H1 (cell line): ENCODE results near the gene PDK2. TPM values are rescaled to one million over a fixed set of nuclear protein-coding genes. Genes with fewer than 3 reads are reported as not detected.
A peak's percentile ranks its signal among the peaks of the same experiment; 100 is the strongest.

Experiments
- CTCF ChIA-PET: fragments of 300-600 bp; sonication (Branson Sonifier 250); formaldehyde crosslinking; loops from one replicate; lab custom pipeline; 2021; ENCODE audit not compliant: partially characterized antibody; lab: Charles Lee
- POLR2A ChIA-PET: fragments of 300-600 bp; sonication (Branson Sonifier 250); formaldehyde crosslinking; loops from one replicate; lab custom pipeline; 2021; ENCODE audit warnings: inconsistent platforms; ENCODE audit not compliant: partially characterized antibody; lab: Charles Lee
- DNase-seq, 2 experiments: peaks; one replicate each; pipeline versions ENCODE4 v3.0.0 to v3.0.0-alpha.2; 2010 to 2022; ENCODE audit warnings: low spot score in 2 of 2, low read depth in 1 of 2, mixed read lengths in 1 of 2
- FAIRE-seq: peaks from 2 replicates; lab custom pipeline; 2011; peaks lifted over from hg19 to GRCh38; lab: Jason Lieb, UNC
- H2AFZ ChIP-seq: 2 replicates; pipeline ENCODE4 v1.8.1; 2012; ENCODE audit warnings: low read length, inconsistent platforms
- H2AK5ac ChIP-seq: 2 replicates; pipeline ENCODE4 v1.6.1; 2013; ENCODE audit warnings: low read depth, low read length
- H2BK120ac ChIP-seq: replicated peaks from 2 replicates; pipeline ENCODE3; 2013; ENCODE audit warnings: low read depth, low read length, inconsistent platforms
- H2BK12ac ChIP-seq: 2 replicates; pipeline ENCODE4 v1.6.1; 2013; ENCODE audit warnings: low read depth, low read length
- H2BK15ac ChIP-seq: 2 replicates; pipeline ENCODE4 v1.6.1; 2013; ENCODE audit warnings: low read length
- H2BK20ac ChIP-seq: 2 replicates; pipeline ENCODE4 v1.6.1; 2013; ENCODE audit warnings: low read length
- H2BK5ac ChIP-seq: 2 replicates; pipeline ENCODE4 v1.6.1; 2013; ENCODE audit warnings: low read depth, low read length
- H3K14ac ChIP-seq: 2 replicates; pipeline ENCODE4 v1.6.1; 2013; ENCODE audit warnings: inconsistent platforms; ENCODE audit not compliant: insufficient read length
- H3K18ac ChIP-seq: 2 replicates; pipeline ENCODE4 v1.6.1; 2013; ENCODE audit warnings: low read length; ENCODE audit errors: extremely low read depth
- H3K23ac ChIP-seq: 2 replicates; pipeline ENCODE4 v1.6.1; 2013; ENCODE audit warnings: inconsistent platforms; ENCODE audit not compliant: insufficient read length
- H3K23me2 ChIP-seq: 2 replicates; pipeline ENCODE4 v1.6.1; 2013; ENCODE audit warnings: low read depth, low read length
- H3K27ac ChIP-seq: 2 replicates; pipeline ENCODE4 v1.6.1; 2011; ENCODE audit warnings: low read depth, low read length, inconsistent platforms
- H3K27me3 ChIP-seq, 4 experiments: replicated peaks in 1 of 4; 1 replicate in 1 of 4; 2 replicates in 3 of 4; pipeline versions ENCODE4 v1.6.1 to v1.8.1; 2011 to 2013; ENCODE audit warnings: low read length in 3 of 4, mild to moderate bottlenecking in 3 of 4, inconsistent platforms in 2 of 4, mixed read lengths in 2 of 4, moderate library complexity in 1 of 4; ENCODE audit not compliant: control insufficient read depth in 3 of 4, insufficient read depth in 3 of 4; ENCODE audit errors: extremely low read depth in 1 of 4
- H3K36me3 ChIP-seq, 4 experiments: 2 replicates each; pipeline versions ENCODE4 v1.6.1 to v1.8.1; 2011 to 2013; ENCODE audit warnings: mild to moderate bottlenecking in 4 of 4, low read length in 3 of 4, moderate library complexity in 2 of 4, control low read depth in 1 of 4, inconsistent platforms in 1 of 4; ENCODE audit not compliant: insufficient read depth in 4 of 4, control insufficient read depth in 2 of 4
- H3K4ac ChIP-seq: replicated peaks from 2 replicates; pipeline ENCODE3; 2013; ENCODE audit warnings: low read length, low read depth, mixed read lengths, inconsistent platforms; ENCODE audit not compliant: insufficient read length
- H3K4me1 ChIP-seq, 4 experiments: replicated peaks in 1 of 4; 1 replicate in 1 of 4; 2 replicates in 3 of 4; pipeline versions ENCODE4 v1.6.1 to v1.8.1; 2011 to 2013; ENCODE audit warnings: low read length in 3 of 4, inconsistent platforms in 2 of 4, mixed read lengths in 1 of 4; ENCODE audit not compliant: insufficient read depth in 4 of 4, control insufficient read depth in 3 of 4
- H3K4me2 ChIP-seq, 2 experiments: 2 replicates each; pipeline versions ENCODE4 v1.6.1 to v1.8.1; 2011 to 2013; ENCODE audit warnings: low read depth in 2 of 2, low read length in 2 of 2, control low read depth in 1 of 2, inconsistent platforms in 1 of 2, mild to moderate bottlenecking in 1 of 2; ENCODE audit not compliant: insufficient read depth in 1 of 2
- H3K4me3 ChIP-seq, 4 experiments: fragments of 200-600, 300-600 bp in 1 of 4; sonication (generic), shearing (Covaris generic), sonication (Bioruptor Twin) in 1 of 4; 2 replicates each; pipeline versions ENCODE4 v1.5.1 to v1.8.1; 2011 to 2016; ENCODE audit warnings: low read length in 4 of 4, low read depth in 3 of 4, control low read depth in 2 of 4, inconsistent platforms in 2 of 4, mild to moderate bottlenecking in 2 of 4, mixed read lengths in 1 of 4, moderate library complexity in 1 of 4; ENCODE audit not compliant: insufficient read depth in 2 of 4; ENCODE audit errors: extremely low read depth in 1 of 4
- H3K56ac ChIP-seq: replicated peaks from 2 replicates; pipeline ENCODE3; 2013; ENCODE audit warnings: low read depth, mild to moderate bottlenecking, mixed read lengths, low read length, inconsistent platforms; ENCODE audit not compliant: insufficient read length
- H3K79me1 ChIP-seq: 2 replicates; pipeline ENCODE4 v1.6.1; 2013; ENCODE audit warnings: low read depth, low read length, control low read depth
- H3K79me2 ChIP-seq, 2 experiments: 2 replicates each; pipeline versions ENCODE4 v1.6.1 to v1.8.1; 2012 to 2013; ENCODE audit warnings: low read length in 2 of 2, mild to moderate bottlenecking in 2 of 2, inconsistent platforms in 1 of 2; ENCODE audit not compliant: insufficient read depth in 2 of 2, control insufficient read depth in 1 of 2
- H3K9ac ChIP-seq, 4 experiments: replicated peaks in 1 of 4; 1 replicate in 1 of 4; 2 replicates in 3 of 4; pipeline versions ENCODE4 v1.6.1 to v1.8.1; 2011 to 2013; ENCODE audit warnings: low read depth in 3 of 4, low read length in 3 of 4, control low read depth in 2 of 4, mild to moderate bottlenecking in 2 of 4, moderate library complexity in 2 of 4, inconsistent platforms in 1 of 4; ENCODE audit errors: extremely low read depth in 1 of 4
- H3K9me3 ChIP-seq, 2 experiments: 2 replicates each; pipeline versions ENCODE4 v1.6.1 to v1.8.1; 2012 to 2013; ENCODE audit warnings: mild to moderate bottlenecking in 2 of 2, moderate library complexity in 2 of 2, control low read depth in 1 of 2, inconsistent platforms in 1 of 2, low read depth in 1 of 2, low read length in 1 of 2, mixed read lengths in 1 of 2; ENCODE audit not compliant: insufficient read depth in 2 of 2
- H4K20me1 ChIP-seq, 2 experiments: replicated peaks in 1 of 2; 2 replicates each; pipeline versions ENCODE3 to v1.8.1; 2011 to 2013; ENCODE audit warnings: inconsistent platforms in 2 of 2, low read length in 2 of 2, mild to moderate bottlenecking in 1 of 2; ENCODE audit not compliant: insufficient read depth in 2 of 2, control insufficient read depth in 1 of 2
- H4K5ac ChIP-seq: 2 replicates; pipeline ENCODE4 v1.6.1; 2013; ENCODE audit warnings: low read length, low read depth, mixed read lengths, inconsistent platforms; ENCODE audit not compliant: insufficient read length
- H4K8ac ChIP-seq: 2 replicates; pipeline ENCODE4 v1.8.0; 2013; ENCODE audit warnings: mild to moderate bottlenecking, moderate library complexity, low read length, inconsistent platforms; ENCODE audit not compliant: insufficient read depth; ENCODE audit errors: extremely low read depth
- H4K91ac ChIP-seq: replicated peaks from 2 replicates; pipeline ENCODE3; 2013; ENCODE audit warnings: low read length, mixed read lengths, inconsistent platforms; ENCODE audit not compliant: insufficient read length
- BCL11A ChIP-seq, 2 experiments: IDR thresholded peaks; one replicate each; pipeline ENCODE4 v1.6.1; 2011; ENCODE audit warnings: low read depth in 2 of 2, low read length in 2 of 2, mild to moderate bottlenecking in 2 of 2
- BRCA1 ChIP-seq: IDR thresholded peaks from 2 replicates; pipeline ENCODE4 v1.6.1; 2012; ENCODE audit warnings: low read depth, low read length, improper control_type of control experiment
- GTF2F1 ChIP-seq: IDR thresholded peaks from 2 replicates; pipeline ENCODE4 v1.6.1; 2012; ENCODE audit warnings: low read depth, low read length, improper control_type of control experiment, borderline replicate concordance
- HDAC6 ChIP-seq: IDR thresholded peaks from one replicate; pipeline ENCODE4 v1.7.1; 2012; ENCODE audit warnings: low read depth, mild to moderate bottlenecking, inconsistent platforms, low read length, moderate library complexity
- NANOG ChIP-seq: IDR thresholded peaks from 2 replicates; pipeline ENCODE4 v1.6.1; 2011; ENCODE audit warnings: low read length, low read depth, mild to moderate bottlenecking, inconsistent platforms; ENCODE audit not compliant: insufficient read depth, poor library complexity, severe bottlenecking
- POLR2AphosphoS5 ChIP-seq: IDR thresholded peaks from 2 replicates; pipeline ENCODE4 v1.6.1; 2011; ENCODE audit warnings: low read depth, low read length
- RNF2 ChIP-seq: fragments of 200-900, 300-1000 bp; sonication (generic); IDR thresholded peaks from 2 replicates; pipeline ENCODE4 v1.7.1; 2016; ENCODE audit warnings: borderline replicate concordance, low read depth, mild to moderate bottlenecking, antibody characterized with exemption, low read length; ENCODE audit not compliant: poor library complexity, severe bottlenecking; ENCODE audit errors: missing control alignments
- SIN3A ChIP-seq, 2 experiments: IDR thresholded peaks in 1 of 2; conservative IDR thresholded peaks in 1 of 2; 2 replicates each; pipeline ENCODE4 v1.6.1; 2011 to 2012; ENCODE audit warnings: low read length in 2 of 2, improper control_type of control experiment in 1 of 2, low read depth in 1 of 2, mild to moderate bottlenecking in 1 of 2
- SRF ChIP-seq: IDR thresholded peaks from 2 replicates; pipeline ENCODE4 v1.6.1; 2011; ENCODE audit warnings: mild to moderate bottlenecking, low read depth, low read length, moderate library complexity
- whole genome bisulfite sequencing, 2 experiments: shearing (Covaris generic) in 1 of 2; methylation state at CpG; one replicate each; pipeline versions ENCODE4 v1.1.6 to v1.1.7; 2013 to 2015; ENCODE audit warnings: low lambda C conversion rate in 2 of 2, mixed read lengths in 2 of 2, inconsistent platforms in 1 of 2, low coverage in 1 of 2, missing lambda C conversion rate in 1 of 2; ENCODE audit not compliant: insufficient replicate concordance in 2 of 2, insufficient coverage in 1 of 2, insufficient read length in 1 of 2; ENCODE audit errors: extremely low coverage in 1 of 2, missing lambda C conversion rate in 1 of 2; 5-methylcytosine and 5-hydroxymethylcytosine counted together
- polyA plus RNA-seq, 7 experiments: library from polyadenylated mRNA; depleted of rRNA in 3 of 7; stranded (reverse) in 5 of 7; unstranded in 2 of 7; fragments of >200 nt in 5 of 7; fragments of 200-250 nt in 2 of 7; gene quantifications; 1 replicate in 5 of 7; 2 replicates in 1 of 7; 4 replicates in 1 of 7; pipeline versions ENCODE4 v1.2.1 to v1.2.3, GENCODE V29; 2011 to 2013; ENCODE audit warnings: missing spikeins in 2 of 7, mixed read lengths in 2 of 7
- total RNA-seq: library from RNA; stranded (reverse); fragmentation: NEBNext Ultra II Directional; extraction: Animal tissue kit (Norgen Biotek cat#: 25700); gene quantifications from 2 replicates; pipeline ENCODE4 v1.2.1, GENCODE V29; 2021
- TF ChIP-seq, protein P1 (sequence below): IDR thresholded peaks from 2 replicates; pipeline ENCODE4 v1.6.1; 2012; ENCODE audit warnings: inconsistent platforms
- TF ChIP-seq, protein P2 (sequence below): IDR thresholded peaks from 2 replicates; pipeline ENCODE4 v1.6.1; 2012; ENCODE audit warnings: inconsistent platforms

Gene PDK2
- total and polyA plus RNA-seq, 2 of the 8 experiments (the other 6 are each of a cell fraction or from before 2014, with no cell fraction given), result 18.3 to 121 TPM

DNA sequence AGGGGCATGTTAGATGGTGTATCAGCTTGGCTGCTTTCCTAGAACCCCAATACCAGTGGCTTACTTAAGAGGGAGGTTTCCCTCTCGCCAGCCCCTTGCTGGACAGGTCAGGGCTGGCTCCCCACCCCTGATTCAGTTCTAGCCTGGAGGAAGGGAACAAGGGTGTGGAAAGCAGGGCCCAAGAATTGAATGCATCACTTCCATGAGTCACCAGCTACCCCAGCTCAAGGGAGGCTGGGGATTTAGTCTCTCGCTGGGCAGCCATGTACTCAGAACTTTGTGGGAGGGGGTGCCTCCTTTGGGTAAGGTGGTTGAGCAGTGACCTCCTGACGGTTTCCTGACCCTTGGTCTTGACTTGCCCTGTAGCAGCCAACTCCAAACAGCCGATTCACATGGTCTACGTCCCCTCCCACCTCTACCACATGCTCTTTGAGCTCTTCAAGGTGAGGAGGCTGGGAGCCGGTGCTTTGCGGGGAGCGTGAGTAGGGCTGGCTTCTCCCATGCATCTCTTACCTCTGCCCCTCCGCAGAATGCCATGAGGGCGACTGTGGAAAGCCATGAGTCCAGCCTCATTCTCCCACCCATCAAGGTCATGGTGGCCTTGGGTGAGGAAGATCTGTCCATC is 12.8 kb downstream of the PDK2 start:
- H3K4ac ChIP-seq, result no peak overlapping the region
- no peaks in the 10 kb centered on the region for H3K9me3 ChIP-seq
- no peak overlapping the region for H3K18ac ChIP-seq
- no peak overlapping the region for H3K9ac ChIP-seq
- H3K56ac ChIP-seq, result no peak overlapping the region
- H3K27me3 ChIP-seq, result no peaks in the 10 kb centered on the region
- H3K14ac ChIP-seq, result no peak overlapping the region
- H3K4me2 ChIP-seq, result no peak overlapping the region
- POLR2A ChIA-PET, result no interaction called here
- no peak overlapping the region for H2BK12ac ChIP-seq
- no peak overlapping the region for H2AK5ac ChIP-seq
- peak overlapping the region; percentile 40 for H4K91ac ChIP-seq
- H3K36me3 ChIP-seq, result no peaks in the 10 kb centered on the region; a peak in 2 of 8 replicates
- no peak overlapping the region for H2AFZ ChIP-seq
- WGBS, 2 experiments, result 91% methylated on average over 10 of the region's 10 CpGs; no CpG with 5 or more reads in 1 of the 2 experiments
- no peaks in the 10 kb centered on the region; the same call in 1 of the 2 replicates for H3K79me1 ChIP-seq
- no peak overlapping the region for H2BK15ac ChIP-seq
- H3K23ac ChIP-seq, result no peak overlapping the region
- H2BK20ac ChIP-seq, result no peak overlapping the region
- no peaks in the 10 kb centered on the region for H3K23me2 ChIP-seq
- H4K20me1 ChIP-seq, result peaks cover 2% of the 10 kb centered on the region in 2 experiments
- FAIRE-seq (no peak), DNase-seq (no peak)
- no peak overlapping the region for H3K27ac ChIP-seq
- no peaks in the 10 kb centered on the region for H3K79me2 ChIP-seq
- H2BK120ac ChIP-seq, result no peak overlapping the region
- no peak overlapping the region for H3K4me3 ChIP-seq
- no peak overlapping the region for H4K8ac ChIP-seq
- no peak overlapping the region for H4K5ac ChIP-seq
- H2BK5ac ChIP-seq, result no peak overlapping the region
- CTCF ChIA-PET, result interaction anchor here (1.2 to 23.0 kb wide), 5 partner anchors 11 to 62 kb away, joined by 3 to 412 read pairs (median 6); partner anchors contain the start of gene PDK2
- peaks cover 0 to 4% (median 2%) of the 10 kb centered on the region in 4 experiments; a peak in 1 of 7 replicates for H3K4me1 ChIP-seq
- TF ChIP-seq NANOG (no peak), BCL11A (IDR thresholded peaks at IDR 0.05; ENCODE audit: low read depth in 2 of 2, low read length in 2 of 2) (no peak), BRCA1 (no peak), POLR2AphosphoS5 (no peak), HDAC6 (no peak), SRF (no peak), SIN3A (conservative IDR thresholded peaks at IDR 0.05 in 1 of 2, IDR thresholded peaks at IDR 0.05 in 1 of 2; ENCODE audit: low read depth in 1 of 2, low read length in 2 of 2) (no peak), RNF2 (no peak), GTF2F1 (no peak)
- TF ChIP-seq, protein P1, sequence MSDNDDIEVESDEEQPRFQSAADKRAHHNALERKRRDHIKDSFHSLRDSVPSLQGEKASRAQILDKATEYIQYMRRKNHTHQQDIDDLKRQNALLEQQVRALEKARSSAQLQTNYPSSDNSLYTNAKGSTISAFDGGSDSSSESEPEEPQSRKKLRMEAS, result no peak
- TF ChIP-seq, protein P2, sequence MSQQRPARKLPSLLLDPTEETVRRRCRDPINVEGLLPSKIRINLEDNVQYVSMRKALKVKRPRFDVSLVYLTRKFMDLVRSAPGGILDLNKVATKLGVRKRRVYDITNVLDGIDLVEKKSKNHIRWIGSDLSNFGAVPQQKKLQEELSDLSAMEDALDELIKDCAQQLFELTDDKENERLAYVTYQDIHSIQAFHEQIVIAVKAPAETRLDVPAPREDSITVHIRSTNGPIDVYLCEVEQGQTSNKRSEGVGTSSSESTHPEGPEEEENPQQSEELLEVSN, result no peak
